GM12873 (cell line): Measurements from ENCODE around the gene PPIH.

Experiments used
- TF ChIP-seq, protein P1 (sequence below): IDR thresholded peaks from 2 replicates; pipeline ENCODE4 v1.5.1; 2012; ENCODE audit warnings: low read depth, mild to moderate bottlenecking, moderate library complexity, low read length, control low read depth; ENCODE audit not compliant: insufficient read depth; ENCODE audit errors: missing control alignments

PPIH gene

DNA sequence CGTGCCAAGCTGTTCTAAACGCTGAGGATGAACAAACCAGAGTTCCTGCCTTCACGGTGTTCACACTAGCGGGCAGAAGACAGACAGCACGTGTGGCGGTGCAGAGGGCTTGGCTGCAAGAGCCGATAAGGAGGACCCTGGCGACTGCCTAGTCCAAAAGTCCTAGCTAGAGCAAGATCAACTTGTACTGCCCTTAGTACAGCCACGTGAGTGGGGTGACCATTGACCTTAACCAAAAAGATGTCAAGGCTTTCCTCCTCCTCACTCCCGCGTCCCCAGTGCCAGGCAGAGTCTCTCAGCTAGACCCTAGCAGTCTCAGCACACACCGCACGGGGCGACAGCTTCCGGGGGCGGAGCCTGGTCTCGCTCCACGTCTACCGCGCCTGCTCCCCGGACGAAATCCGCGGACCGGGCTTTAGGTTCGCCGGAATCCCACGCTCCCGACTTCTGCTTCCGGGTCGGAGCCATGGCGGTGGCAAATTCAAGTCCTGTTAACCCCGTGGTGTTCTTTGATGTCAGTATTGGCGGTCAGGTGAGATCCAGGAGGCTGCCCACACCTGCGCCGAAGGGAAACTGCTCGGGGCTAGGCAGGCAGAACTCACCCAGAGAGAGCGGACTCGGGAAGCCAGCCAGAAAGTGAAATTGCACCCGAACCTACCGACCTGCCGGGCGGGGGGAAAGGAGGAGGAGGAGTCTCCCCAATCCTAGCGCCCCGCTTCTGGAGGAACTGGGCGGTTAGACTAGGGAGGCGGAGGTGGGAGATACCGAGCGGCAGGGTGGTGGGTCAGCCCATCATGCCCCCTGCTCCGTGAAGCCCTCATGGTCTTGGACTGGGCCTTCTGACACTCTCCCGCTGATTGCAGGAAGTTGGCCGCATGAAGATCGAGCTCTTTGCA, at the start of gene PPIH:
PPIH (plus strand) TSS at position 443 of the 896 bp plus-strand sequence; CDS start at position 467, 24 bp downstream.
- TF ChIP-seq, protein P1, sequence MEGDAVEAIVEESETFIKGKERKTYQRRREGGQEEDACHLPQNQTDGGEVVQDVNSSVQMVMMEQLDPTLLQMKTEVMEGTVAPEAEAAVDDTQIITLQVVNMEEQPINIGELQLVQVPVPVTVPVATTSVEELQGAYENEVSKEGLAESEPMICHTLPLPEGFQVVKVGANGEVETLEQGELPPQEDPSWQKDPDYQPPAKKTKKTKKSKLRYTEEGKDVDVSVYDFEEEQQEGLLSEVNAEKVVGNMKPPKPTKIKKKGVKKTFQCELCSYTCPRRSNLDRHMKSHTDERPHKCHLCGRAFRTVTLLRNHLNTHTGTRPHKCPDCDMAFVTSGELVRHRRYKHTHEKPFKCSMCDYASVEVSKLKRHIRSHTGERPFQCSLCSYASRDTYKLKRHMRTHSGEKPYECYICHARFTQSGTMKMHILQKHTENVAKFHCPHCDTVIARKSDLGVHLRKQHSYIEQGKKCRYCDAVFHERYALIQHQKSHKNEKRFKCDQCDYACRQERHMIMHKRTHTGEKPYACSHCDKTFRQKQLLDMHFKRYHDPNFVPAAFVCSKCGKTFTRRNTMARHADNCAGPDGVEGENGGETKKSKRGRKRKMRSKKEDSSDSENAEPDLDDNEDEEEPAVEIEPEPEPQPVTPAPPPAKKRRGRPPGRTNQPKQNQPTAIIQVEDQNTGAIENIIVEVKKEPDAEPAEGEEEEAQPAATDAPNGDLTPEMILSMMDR, result peak; percentile 32

DNA sequence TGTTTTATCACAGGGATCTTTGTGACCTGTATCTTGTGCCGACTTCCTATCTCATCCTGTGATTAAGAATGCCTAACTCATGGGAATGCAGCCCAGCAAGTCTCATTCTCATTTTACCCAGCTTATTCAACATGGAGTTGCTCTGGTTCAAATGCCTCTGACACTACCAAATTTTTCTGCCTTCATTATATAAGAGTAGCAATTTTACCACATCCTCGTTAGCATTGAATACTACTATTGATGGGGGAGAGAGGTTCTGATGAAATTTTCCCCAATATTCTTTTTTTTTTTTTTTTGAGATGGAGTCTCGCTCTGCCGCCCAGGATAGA, 44.5 kb upstream of the PPIH start:
- TF ChIP-seq, protein P1, result no peak

DNA sequence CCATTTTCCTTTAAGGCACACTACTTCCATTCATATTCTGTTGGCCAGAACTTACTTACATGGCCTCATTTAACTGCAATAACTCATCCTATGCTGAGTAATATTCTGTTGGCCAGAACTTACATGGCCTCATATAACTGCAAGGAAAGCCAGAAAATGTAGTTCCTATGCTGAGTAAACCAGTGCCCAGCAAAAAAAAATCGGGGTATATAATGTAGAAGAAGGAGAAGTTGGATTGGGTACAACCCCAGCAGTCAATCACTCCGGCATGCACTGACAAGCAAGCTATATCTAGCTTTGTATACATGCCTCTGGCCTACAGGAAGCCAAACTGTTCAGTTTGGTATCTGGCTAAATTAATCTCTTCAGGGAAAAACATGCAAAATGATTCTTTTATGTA, 39.4 kb upstream of the PPIH start:
- TF ChIP-seq, protein P1, result no peak

DNA sequence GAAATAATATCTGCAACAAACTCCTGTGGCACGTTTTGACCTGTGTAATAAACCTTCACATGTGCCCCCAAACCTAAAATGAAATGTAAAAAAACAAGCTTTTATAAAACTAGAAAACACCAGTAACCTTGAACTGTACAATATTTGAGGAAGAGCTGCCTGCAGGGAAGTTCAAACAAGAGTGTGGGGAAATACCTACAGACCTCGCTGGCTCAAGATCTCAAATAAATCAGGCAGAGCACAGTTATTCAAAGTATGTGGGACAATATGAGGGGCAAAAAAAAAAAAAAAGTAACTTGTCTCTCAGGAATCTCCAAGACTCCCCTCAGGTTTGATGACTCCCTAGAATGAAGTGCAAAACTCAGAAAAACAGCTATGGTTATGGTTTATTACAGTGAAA, 37.9 kb upstream of the PPIH start:
- TF ChIP-seq, protein P1, result no peak

DNA sequence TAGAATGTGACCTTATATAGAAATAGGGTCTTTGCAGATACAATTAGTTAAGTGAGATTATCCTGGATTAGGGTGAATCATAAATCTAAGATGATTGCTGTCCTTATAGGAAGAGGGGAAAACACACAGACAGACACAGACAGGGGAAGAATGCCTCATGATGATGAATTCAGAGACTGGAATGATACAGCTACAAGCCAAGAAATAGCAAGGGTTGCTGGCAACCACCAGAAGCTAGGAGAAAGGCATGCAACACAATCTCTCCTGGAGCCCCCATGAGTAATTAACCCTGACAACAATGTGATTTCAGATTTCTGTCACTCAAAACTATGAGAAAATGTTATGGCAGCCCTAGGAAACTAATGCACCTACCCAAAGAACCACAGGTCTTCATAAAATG, 19.1 kb upstream of the PPIH start:
- TF ChIP-seq, protein P1, result no peak

DNA sequence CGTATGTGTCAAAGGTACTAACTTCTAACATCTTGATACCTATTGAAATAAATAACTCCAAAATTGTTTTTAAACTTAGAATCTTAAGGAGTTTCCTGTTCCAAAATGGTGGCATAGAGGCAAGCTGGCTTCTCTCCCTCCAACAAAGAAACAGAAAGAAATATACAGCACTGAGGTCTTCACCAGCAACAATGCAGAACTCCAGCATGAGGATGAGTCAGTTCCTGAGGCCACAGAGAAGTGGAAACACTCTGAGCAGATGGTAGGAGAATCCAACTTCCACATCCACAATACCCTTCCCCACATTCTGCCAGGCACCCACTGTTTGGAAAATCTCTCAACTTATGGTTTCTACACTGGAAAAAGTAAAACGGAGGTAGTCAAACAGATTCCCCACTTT, 12.2 kb upstream of the PPIH start:
- TF ChIP-seq, protein P1, result no peak

DNA sequence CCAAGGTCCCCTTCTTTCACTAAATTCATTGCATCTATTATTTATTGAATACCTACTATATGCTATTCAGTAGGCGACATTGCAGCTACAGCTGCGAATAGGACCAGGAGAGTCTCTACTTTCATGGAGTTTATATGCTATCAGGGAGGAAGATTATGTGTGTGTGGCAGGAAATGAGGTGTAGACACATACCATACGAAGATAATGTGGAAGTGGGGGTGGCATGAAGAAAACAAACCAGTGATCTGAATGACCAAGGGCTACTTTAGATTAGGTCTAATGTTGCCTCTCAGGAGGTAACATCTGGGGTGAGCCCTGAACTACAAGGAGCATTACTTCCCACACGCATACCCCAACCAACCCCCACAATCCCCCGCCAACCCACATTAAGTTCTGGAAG, 1.0 kb upstream of the PPIH start:
- TF ChIP-seq, protein P1, result no peak
